Type B pancreatic cell (in vitro differentiated cells): Measurements from ENCODE around the gene TNS3. TPM values are rescaled to one million over a fixed set of nuclear protein-coding genes. Genes with fewer than 3 reads are reported as not detected.

Source experiments
- DNase-seq: peaks from one replicate; pipeline ENCODE4 v3.0.0; 2021; ENCODE audit warnings: mixed read lengths; ENCODE audit not compliant: unreplicated experiment; ENCODE audit errors: extremely low spot score
- H3K27ac Mint-ChIP-seq: 2 replicates; pipeline ENCODE4 v1.8.0; 2021; ENCODE audit warnings: mild to moderate bottlenecking, mixed read lengths
- H3K27me3 Mint-ChIP-seq: 2 replicates; pipeline ENCODE4 v1.8.0; 2021; ENCODE audit warnings: mixed read lengths
- H3K36me3 Mint-ChIP-seq: 2 replicates; pipeline ENCODE4 v1.8.0; 2021; ENCODE audit warnings: mixed read lengths
- H3K4me1 Mint-ChIP-seq: one replicate; pipeline ENCODE4 v1.8.0; 2021; ENCODE audit warnings: mixed read lengths; ENCODE audit not compliant: unreplicated experiment
- H3K4me3 Mint-ChIP-seq: 2 replicates; pipeline ENCODE4 v1.8.0; 2021; ENCODE audit warnings: mild to moderate bottlenecking, mixed read lengths
- H3K9me3 Mint-ChIP-seq: 2 replicates; pipeline ENCODE4 v1.8.0; 2021; ENCODE audit warnings: mixed read lengths
- total RNA-seq: library from RNA; stranded (reverse); gene quantifications from 2 replicates; pipeline ENCODE4 v1.2.1, GENCODE V29; 2021; ENCODE audit warnings: low replicate concordance
- TF ChIP-seq, protein P1 (sequence below): fragments of 200-600 bp; sonication (generic); conservative IDR thresholded peaks from 2 replicates; pipeline ENCODE4 v1.5.0; 2021; ENCODE audit warnings: antibody characterized with exemption, mild to moderate bottlenecking

The TNS3 gene
- total RNA-seq, 1 donor from 2014 or later = 138 TPM

DNA sequence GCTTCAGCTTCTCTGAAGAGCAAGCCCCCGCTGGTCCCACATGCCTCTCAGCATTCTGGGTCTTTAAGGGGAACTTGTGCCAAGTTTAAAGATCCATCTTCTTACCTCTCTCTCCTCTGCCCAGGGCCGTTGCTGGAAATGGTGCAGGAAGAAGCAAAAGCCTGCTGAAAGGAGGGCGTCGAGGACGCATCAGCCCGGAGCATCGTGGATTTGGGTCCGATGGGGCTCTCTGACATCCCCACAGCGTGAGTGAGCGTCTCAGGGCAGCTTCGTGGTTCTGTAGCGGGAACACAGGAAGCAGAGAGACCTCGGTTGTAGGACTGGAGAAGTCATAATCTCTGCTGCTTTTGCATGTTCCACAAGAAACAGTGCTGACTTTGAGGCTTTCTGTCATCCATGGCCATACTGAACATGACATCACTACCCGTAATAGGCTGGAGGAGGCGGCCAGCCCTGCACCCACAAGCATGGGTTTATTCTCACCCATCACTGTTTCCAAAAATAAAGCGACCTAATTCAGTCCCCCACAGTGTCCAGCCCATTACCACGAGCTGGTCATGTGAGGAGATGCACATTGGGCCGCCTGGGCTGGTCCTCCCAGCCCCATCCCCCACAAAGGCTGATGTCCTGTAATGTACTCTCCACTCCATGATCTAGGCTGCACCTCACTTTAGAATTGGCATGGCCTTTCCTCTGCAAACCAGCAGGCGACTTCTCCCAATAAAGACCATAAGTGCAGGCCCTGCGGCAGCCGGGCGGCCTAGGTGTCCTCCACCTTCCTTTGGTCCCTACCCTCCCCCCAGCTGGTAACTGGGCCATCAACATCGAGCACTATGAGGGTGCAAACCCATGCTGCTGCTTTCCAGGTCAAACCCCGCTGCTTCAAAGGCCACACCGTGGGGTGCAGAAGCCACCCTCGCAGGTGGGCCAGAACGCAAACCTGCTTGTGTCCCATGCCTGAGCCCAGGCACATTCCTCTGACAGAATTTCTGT, 276.9 kb downstream of the TNS3 start:
- Mint-ChIP-seq H3K27ac (peak overlapping the region; percentile 39), H3K36me3 (peaks cover 40% of the 10 kb centered on the region), H3K4me1 (peaks cover 10% of the 10 kb centered on the region), H3K27me3 (no peaks in the 10 kb centered on the region), H3K9me3 (no peaks in the 10 kb centered on the region), H3K4me3 (no peak overlapping the region)
- TF ChIP-seq, protein P1, sequence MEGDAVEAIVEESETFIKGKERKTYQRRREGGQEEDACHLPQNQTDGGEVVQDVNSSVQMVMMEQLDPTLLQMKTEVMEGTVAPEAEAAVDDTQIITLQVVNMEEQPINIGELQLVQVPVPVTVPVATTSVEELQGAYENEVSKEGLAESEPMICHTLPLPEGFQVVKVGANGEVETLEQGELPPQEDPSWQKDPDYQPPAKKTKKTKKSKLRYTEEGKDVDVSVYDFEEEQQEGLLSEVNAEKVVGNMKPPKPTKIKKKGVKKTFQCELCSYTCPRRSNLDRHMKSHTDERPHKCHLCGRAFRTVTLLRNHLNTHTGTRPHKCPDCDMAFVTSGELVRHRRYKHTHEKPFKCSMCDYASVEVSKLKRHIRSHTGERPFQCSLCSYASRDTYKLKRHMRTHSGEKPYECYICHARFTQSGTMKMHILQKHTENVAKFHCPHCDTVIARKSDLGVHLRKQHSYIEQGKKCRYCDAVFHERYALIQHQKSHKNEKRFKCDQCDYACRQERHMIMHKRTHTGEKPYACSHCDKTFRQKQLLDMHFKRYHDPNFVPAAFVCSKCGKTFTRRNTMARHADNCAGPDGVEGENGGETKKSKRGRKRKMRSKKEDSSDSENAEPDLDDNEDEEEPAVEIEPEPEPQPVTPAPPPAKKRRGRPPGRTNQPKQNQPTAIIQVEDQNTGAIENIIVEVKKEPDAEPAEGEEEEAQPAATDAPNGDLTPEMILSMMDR = no peak
- DNase-seq = no peak

DNA sequence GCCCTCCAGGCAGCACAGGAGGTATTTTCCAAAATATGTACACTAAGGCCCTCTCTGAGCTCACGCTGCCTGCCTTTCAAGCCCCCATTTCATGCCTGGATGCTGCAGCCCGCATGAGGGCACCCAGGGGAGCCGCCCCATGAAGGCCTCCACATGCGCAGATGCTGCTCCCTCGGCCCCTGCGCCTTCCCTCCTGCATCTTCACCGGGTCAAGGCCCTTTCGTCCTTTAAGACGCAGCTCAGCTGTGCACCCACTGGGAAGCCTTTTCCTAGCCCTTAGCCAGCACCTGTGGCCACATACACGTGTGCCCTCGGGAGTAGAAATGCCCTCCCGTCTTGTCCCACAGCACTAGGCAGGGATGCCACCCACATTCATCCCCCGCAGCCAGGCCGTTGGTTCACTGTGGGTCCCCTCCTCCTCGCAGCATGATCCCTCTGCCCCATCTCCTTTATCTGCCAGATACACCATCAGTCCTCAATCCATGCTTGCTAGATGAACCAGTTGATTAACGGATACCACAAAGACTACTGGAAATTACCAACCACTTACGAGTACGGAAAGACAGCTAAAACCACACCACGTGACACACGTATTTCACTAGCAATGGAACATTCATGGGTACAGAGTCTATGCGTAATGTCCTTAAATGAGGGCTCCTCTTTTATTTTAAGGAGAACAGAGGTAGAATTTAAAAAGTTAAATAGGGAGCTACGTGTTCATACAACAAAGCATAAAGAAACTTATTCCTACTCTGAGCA, 278.0 kb downstream of the TNS3 start:
- peaks cover 12% of the 10 kb centered on the region for H3K4me1 Mint-ChIP-seq
- TF ChIP-seq, protein P1 = no peak
- no peaks in the 10 kb centered on the region for H3K9me3 Mint-ChIP-seq
- peaks cover 32% of the 10 kb centered on the region for H3K36me3 Mint-ChIP-seq
- no peak for DNase-seq
- no peak overlapping the region for H3K27ac Mint-ChIP-seq
- no peaks in the 10 kb centered on the region for H3K27me3 Mint-ChIP-seq
- no peak overlapping the region for H3K4me3 Mint-ChIP-seq

DNA sequence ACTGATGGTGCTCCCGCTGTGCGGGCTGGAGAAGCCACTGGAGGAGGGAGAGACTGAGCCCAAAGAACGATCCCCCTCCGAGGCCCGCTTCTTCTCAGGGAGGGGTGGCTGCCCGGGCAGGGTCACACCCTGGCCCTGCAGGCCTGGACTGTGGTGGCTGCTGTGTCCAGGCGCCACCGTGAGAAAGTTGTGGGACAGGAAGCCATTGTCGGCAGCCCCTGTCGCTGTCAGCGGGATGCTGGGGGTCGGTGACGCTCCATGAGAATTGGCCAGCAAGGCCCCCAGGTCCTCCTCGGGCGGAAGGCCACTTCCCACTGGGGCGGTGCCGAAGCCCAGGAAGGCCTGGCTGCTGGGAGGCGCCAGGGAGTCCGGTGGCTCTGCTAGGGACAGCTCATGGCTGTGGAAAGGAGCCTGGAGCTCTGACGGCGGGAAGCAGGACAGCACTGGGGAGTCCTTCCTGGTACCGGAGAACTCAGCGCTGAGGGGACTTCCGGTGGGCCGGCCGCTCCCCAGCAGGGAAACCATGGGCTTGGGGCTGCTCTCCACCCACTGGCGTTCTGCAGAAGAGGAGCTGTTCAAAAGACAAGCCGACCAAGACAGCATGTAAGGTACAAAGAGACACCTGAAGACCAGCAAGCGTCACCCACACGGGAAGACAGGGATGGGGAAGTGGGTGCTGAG, 278.8 kb downstream of the TNS3 start:
- Mint-ChIP-seq H3K4me3 (no peak overlapping the region), H3K9me3 (no peaks in the 10 kb centered on the region), H3K27me3 (no peaks in the 10 kb centered on the region), H3K27ac (no peak overlapping the region), H3K4me1 (peaks cover 12% of the 10 kb centered on the region), H3K36me3 (peaks cover 26% of the 10 kb centered on the region)
- no peak for DNase-seq
- TF ChIP-seq, protein P1 = no peak

DNA sequence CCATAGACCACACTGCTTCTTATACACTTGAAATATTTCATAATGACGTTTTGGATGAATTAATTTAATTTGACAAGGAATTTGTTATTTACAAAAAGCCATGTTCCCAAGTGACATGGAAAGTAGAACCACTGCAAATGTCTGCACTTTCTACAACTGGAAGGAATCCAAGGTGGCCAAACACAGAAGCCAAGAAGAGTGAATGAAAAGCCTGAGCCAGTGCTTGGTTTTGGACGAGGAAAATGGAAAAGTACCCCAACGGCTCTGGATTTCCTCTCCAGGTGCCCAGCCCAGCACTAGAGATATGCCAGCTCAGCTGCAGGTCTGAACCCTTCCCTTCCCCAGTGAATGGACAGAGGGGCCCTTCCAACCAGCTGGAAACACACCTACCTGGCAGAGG, 279.4 kb downstream of the TNS3 start:
- H3K27ac Mint-ChIP-seq = no peak overlapping the region
- TF ChIP-seq, protein P1 = no peak
- peaks cover 12% of the 10 kb centered on the region for H3K4me1 Mint-ChIP-seq
- peaks cover 26% of the 10 kb centered on the region for H3K36me3 Mint-ChIP-seq
- no peak overlapping the region for H3K4me3 Mint-ChIP-seq
- no peak for DNase-seq
- no peaks in the 10 kb centered on the region for H3K27me3 Mint-ChIP-seq
- H3K9me3 Mint-ChIP-seq = no peaks in the 10 kb centered on the region

DNA sequence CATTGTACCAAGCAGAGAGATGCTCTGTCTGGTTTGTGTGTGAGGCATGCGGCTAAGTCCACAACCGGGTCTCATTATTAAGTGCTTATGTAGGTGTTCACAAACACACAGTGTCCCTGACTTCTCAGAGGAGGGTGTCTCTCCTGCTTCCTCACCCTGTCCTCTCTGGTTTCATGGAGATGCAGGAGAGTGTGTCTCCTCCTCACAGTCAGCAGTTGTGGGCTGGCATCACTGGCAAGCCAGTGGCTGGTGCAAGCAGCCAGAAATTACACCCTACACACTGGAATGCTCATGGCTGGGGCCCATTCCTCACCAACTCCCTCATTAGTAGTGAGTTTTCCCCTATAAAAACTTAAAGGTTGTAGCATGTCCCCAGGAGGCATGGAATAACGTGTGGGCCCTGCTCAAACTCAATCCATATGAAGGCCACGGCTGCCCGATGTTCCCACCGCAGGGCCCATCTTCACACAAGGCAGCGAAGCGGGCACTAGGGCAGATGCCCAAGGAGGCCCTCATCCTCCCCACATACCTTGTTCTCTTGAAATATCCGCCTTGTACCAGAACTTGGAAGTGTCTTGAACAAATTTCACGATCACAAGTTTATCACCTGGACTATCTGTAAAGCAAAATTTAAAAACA, 280.1 kb downstream of the TNS3 start:
- TF ChIP-seq, protein P1 = no peak
- no peak overlapping the region for H3K4me3 Mint-ChIP-seq
- peaks cover 12% of the 10 kb centered on the region for H3K4me1 Mint-ChIP-seq
- H3K36me3 Mint-ChIP-seq = peaks cover 29% of the 10 kb centered on the region
- H3K9me3 Mint-ChIP-seq = no peaks in the 10 kb centered on the region
- peak overlapping the region; percentile 65 for H3K27ac Mint-ChIP-seq
- H3K27me3 Mint-ChIP-seq = no peaks in the 10 kb centered on the region
- DNase-seq = no peak
